DND-41 (cell line): ENCODE measurements around the gene THAP12.

Source experiments
- ATAC-seq: fragments of 200-7000 bp; cut with Tn5 transposase; 3 replicates; pipeline ENCODE4 v1.9.1; 2021; ENCODE audit warnings: low read depth; ENCODE audit not compliant: insufficient read depth
- DNase-seq: peaks from one replicate; pipeline ENCODE4 v3.0.0-alpha.2; 2020
- H2AFZ ChIP-seq: 2 replicates; pipeline ENCODE4 v1.6.0; 2012; ENCODE audit warnings: low read depth, low read length
- H3K27ac ChIP-seq: 2 replicates; pipeline ENCODE4 v1.5.1; 2012; ENCODE audit warnings: low read length, inconsistent platforms
- H3K27me3 ChIP-seq: fragments of 200-600 bp; sonication (generic); 2 replicates; pipeline ENCODE4 v1.6.0; 2012; ENCODE audit warnings: low read length, mild to moderate bottlenecking, inconsistent platforms; ENCODE audit not compliant: insufficient read depth, poor library complexity
- H3K36me3 ChIP-seq: 2 replicates; pipeline ENCODE4 v1.5.1; 2012; ENCODE audit warnings: low read length, inconsistent platforms; ENCODE audit not compliant: insufficient read depth
- H3K4me1 ChIP-seq: 2 replicates; pipeline ENCODE4 v1.5.1; 2012; ENCODE audit warnings: mild to moderate bottlenecking, low read length; ENCODE audit not compliant: insufficient read depth
- H3K4me2 ChIP-seq: 2 replicates; pipeline ENCODE4 v1.6.0; 2012; ENCODE audit warnings: mild to moderate bottlenecking, moderate library complexity, low read length, inconsistent platforms; ENCODE audit not compliant: insufficient read depth
- H3K4me3 ChIP-seq, 2 experiments: fragments of 200-600 bp in 1 of 2; shearing (Covaris generic) in 1 of 2; 2 replicates each; pipeline ENCODE4 v1.5.1; 2012 to 2016; ENCODE audit warnings: inconsistent platforms in 2 of 2, low read length in 2 of 2, mild to moderate bottlenecking in 2 of 2, low read depth in 1 of 2, moderate library complexity in 1 of 2
- H3K79me2 ChIP-seq: 2 replicates; pipeline ENCODE4 v1.6.0; 2012; ENCODE audit warnings: low read length, inconsistent platforms; ENCODE audit not compliant: insufficient read depth
- H3K9ac ChIP-seq: 2 replicates; pipeline ENCODE4 v1.6.0; 2012; ENCODE audit warnings: low read depth, mild to moderate bottlenecking, inconsistent platforms, low read length, moderate library complexity
- H3K9me3 ChIP-seq: 2 replicates; pipeline ENCODE4 v1.5.1; 2012; ENCODE audit warnings: low read length, moderate library complexity, mild to moderate bottlenecking, inconsistent platforms; ENCODE audit not compliant: insufficient read depth, severe bottlenecking
- H4K20me1 ChIP-seq: 2 replicates; pipeline ENCODE4 v1.6.0; 2012; ENCODE audit warnings: low read length; ENCODE audit not compliant: insufficient read depth
- CTCF ChIP-seq: IDR thresholded peaks from 2 replicates; pipeline ENCODE4 v1.5.1; 2012; ENCODE audit warnings: borderline replicate concordance, low read length, moderate library complexity, mild to moderate bottlenecking; ENCODE audit not compliant: poor library complexity, severe bottlenecking; ENCODE audit errors: extremely low read depth
- EZH2 ChIP-seq: IDR thresholded peaks from 3 replicates; pipeline ENCODE4 v1.6.1; 2012; ENCODE audit warnings: borderline replicate concordance, low read depth, mild to moderate bottlenecking, moderate library complexity, low read length, inconsistent platforms; ENCODE audit not compliant: severe bottlenecking

The THAP12 gene

GRCh38 chr11:76313271-76313670 lies 67.7 kb downstream of the THAP12 start:
- no peak for DNase-seq
- Histone ChIP-seq H3K4me2 (no peak overlapping the region), H3K4me3 (no peak overlapping the region), H3K4me1 (no peaks in the 10 kb centered on the region), H3K27me3 (no peaks in the 10 kb centered on the region), H3K9ac (no peak overlapping the region), H4K20me1 (no peaks in the 10 kb centered on the region), H3K79me2 (no peaks in the 10 kb centered on the region), H3K36me3 (no peaks in the 10 kb centered on the region), H3K9me3 (no peaks in the 10 kb centered on the region), H2AFZ (no peak overlapping the region), H3K27ac (no peak overlapping the region)
- ATAC-seq = no peak
- TF ChIP-seq EZH2 = no peak
- no peak for TF ChIP-seq CTCF

GRCh38 chr11:76310832-76311595 lies 69.9 kb downstream of the THAP12 start:
- DNase-seq (no peak), ATAC-seq (no peak)
- no peak for TF ChIP-seq CTCF
- no peak for TF ChIP-seq EZH2
- no peak overlapping the region for H3K27ac ChIP-seq
- H3K79me2 ChIP-seq = no peaks in the 10 kb centered on the region
- no peaks in the 10 kb centered on the region for H3K27me3 ChIP-seq
- H2AFZ ChIP-seq = no peak overlapping the region
- H3K36me3 ChIP-seq = no peaks in the 10 kb centered on the region
- no peaks in the 10 kb centered on the region for H3K9me3 ChIP-seq
- no peak overlapping the region for H3K9ac ChIP-seq
- no peak overlapping the region for H3K4me2 ChIP-seq
- H3K4me3 ChIP-seq = no peak overlapping the region
- no peaks in the 10 kb centered on the region for H4K20me1 ChIP-seq
- H3K4me1 ChIP-seq = no peaks in the 10 kb centered on the region

GRCh38 chr11:76307978-76308747 lies 72.8 kb downstream of the THAP12 start:
- DNase-seq = no peak
- no peaks in the 10 kb centered on the region for H3K27me3 ChIP-seq
- H3K27ac ChIP-seq = no peak overlapping the region

More at GRCh38 chr11:76307978-76308747, 72.8 kb downstream of the THAP12 start:
- no peak for ATAC-seq
- Histone ChIP-seq H3K36me3 (no peaks in the 10 kb centered on the region), H2AFZ (no peak overlapping the region), H3K4me2 (no peak overlapping the region), H3K4me1 (no peaks in the 10 kb centered on the region), H4K20me1 (no peaks in the 10 kb centered on the region), H3K9ac (no peak overlapping the region), H3K9me3 (no peaks in the 10 kb centered on the region), H3K79me2 (no peaks in the 10 kb centered on the region), H3K4me3 (no peak overlapping the region)
- TF ChIP-seq CTCF (no peak), EZH2 (no peak)
